SK-N-SH (cell line): ENCODE data around the gene SYDE1. TPM values are rescaled to one million over a fixed set of nuclear protein-coding genes. Genes with fewer than 3 reads are reported as not detected.

Experiments
- EP300 ChIP-seq, 2 experiments: IDR thresholded peaks; 2 replicates each; pipeline versions ENCODE4 v1.4.0 to v1.6.1; 2012; ENCODE audit warnings: borderline replicate concordance in 1 of 2, low read depth in 1 of 2, low read length in 1 of 2
- FOXM1 ChIP-seq: IDR thresholded peaks from 2 replicates; pipeline ENCODE4 v1.4.0; 2012; ENCODE audit warnings: low read depth, mild to moderate bottlenecking
- GABPA ChIP-seq: IDR thresholded peaks from 2 replicates; pipeline ENCODE4 v1.4.0; 2012; ENCODE audit warnings: low read depth, mild to moderate bottlenecking
- MAX ChIP-seq: IDR thresholded peaks from 2 replicates; pipeline ENCODE4 v1.4.0; 2012; ENCODE audit warnings: low read depth
- MEF2A ChIP-seq: IDR thresholded peaks from 2 replicates; pipeline ENCODE4 v1.4.0; 2012; ENCODE audit warnings: low read depth, borderline replicate concordance
- NFIC ChIP-seq: IDR thresholded peaks from 2 replicates; pipeline ENCODE4 v1.4.0; 2012; ENCODE audit warnings: borderline replicate concordance
- NRF1 ChIP-seq: IDR thresholded peaks from 2 replicates; pipeline ENCODE4 v1.6.1; 2012; ENCODE audit warnings: low read depth, mild to moderate bottlenecking, low read length
- PBX3 ChIP-seq: IDR thresholded peaks from 2 replicates; pipeline ENCODE4; 2012
- RCOR1 ChIP-seq: fragments of 150-350 bp; IDR thresholded peaks from 2 replicates; pipeline ENCODE4 v1.6.1; 2017; ENCODE audit warnings: antibody characterized with exemption, low read length
- RFX5 ChIP-seq: IDR thresholded peaks from 2 replicates; pipeline ENCODE4 v1.6.1; 2012; ENCODE audit warnings: mild to moderate bottlenecking, improper control_type of control experiment, low read length
- SIN3A ChIP-seq: IDR thresholded peaks from 2 replicates; pipeline ENCODE4 v1.6.1; 2012; ENCODE audit warnings: low read depth, mild to moderate bottlenecking, low read length, moderate library complexity, borderline replicate concordance
- SMC3 ChIP-seq: IDR thresholded peaks from 2 replicates; pipeline ENCODE4 v1.6.1; 2012; ENCODE audit warnings: low read depth, low read length, improper control_type of control experiment
- TAF1 ChIP-seq: IDR thresholded peaks from 2 replicates; pipeline ENCODE4 v1.6.1; 2012; ENCODE audit warnings: low read depth, mild to moderate bottlenecking, low read length, moderate library complexity, borderline replicate concordance
- TCF12 ChIP-seq: IDR thresholded peaks from 2 replicates; pipeline ENCODE4 v1.4.0; 2012
- TEAD4 ChIP-seq: IDR thresholded peaks from 2 replicates; pipeline ENCODE4 v1.4.0; 2012; ENCODE audit warnings: mild to moderate bottlenecking, borderline replicate concordance; ENCODE audit not compliant: insufficient read depth
- USF2 ChIP-seq: fragments of 150-350 bp; IDR thresholded peaks from 2 replicates; pipeline ENCODE4 v1.6.1; 2017; ENCODE audit warnings: antibody characterized with exemption, low read length, low read depth, borderline replicate concordance
- ZBTB33 ChIP-seq: IDR thresholded peaks from 2 replicates; pipeline ENCODE4 v1.4.0; 2012; ENCODE audit warnings: low read depth, borderline replicate concordance
- polyA plus RNA-seq, 3 experiments: library from polyadenylated mRNA; depleted of rRNA; stranded (reverse); fragments of >200 nt; gene quantifications; 2 replicates each; pipeline ENCODE4 v1.2.3, GENCODE V29; 2012

Gene SYDE1
- polyA plus RNA-seq, 1 of the 3 experiments (the other 2 are of a cell fraction) = 44.1 TPM

GRCh38 chr19:15125232-15126067 lies 18.2 kb downstream of the SYDE1 start (continued):
- TF ChIP-seq TAF1 (peak; percentile 24; the same call in 1 of the 2 replicates), TEAD4 (no peak), SMC3 (no peak), MAX (peak; percentile 85), RCOR1 (no peak), TCF12 (no peak), PBX3 (no peak), USF2 (peak; percentile 84), NRF1 (peak; percentile 94), RFX5 (peak; percentile 24; the same call in 1 of the 2 replicates), FOXM1 (0 out of 2 replicates have a peak, but pooled peaks have one; percentile 28), NFIC (no peak; the same call in 1 of the 2 replicates), ZBTB33 (no peak), EP300 (IDR thresholded peaks at IDR 0.05; ENCODE audit: borderline replicate concordance in 1 of 2, low read depth in 1 of 2, low read length in 1 of 2) (no peak), MEF2A (no peak), SIN3A (no peak; the same call in 1 of the 2 replicates), GABPA (no peak)
- TF ChIP-seq, all 33 proteins: peak for 10
